Measurements from ENCODE around the gene SPSB2.

GRCh38 chr12:6905414-6906040 is 32.4 kb upstream of the SPSB2 start:
- no peak for TF ChIP-seq EZH2 (IDR thresholded peaks at IDR 0.05; ENCODE audit: borderline replicate concordance, low read length)
- TF ChIP-seq CTCF (conservative IDR thresholded peaks at IDR 0.05 in 1 of 2, IDR thresholded peaks at IDR 0.05 in 1 of 2; ENCODE audit: extremely low read depth in 1 of 2, insufficient read depth in 1 of 2, low read depth in 1 of 2, low read length in 2 of 2), result no peak
